Heart right ventricle (tissue), 16 donors: ENCODE results near the gene STOML3. TPM values are rescaled to one million over a fixed set of nuclear protein-coding genes. Genes with fewer than 3 reads are reported as not detected.
"Not testable (repeated sequence)": the region's sequence is repeated elsewhere in the genome, so short reads cannot be mapped to it uniquely, and the experiment has no call there.

Source experiments
- ATAC-seq, 8 donors: fragments of 200-7000 bp; cut with Tn5 transposase; one replicate each; pipeline ENCODE4 v1.9.1; 2020; ENCODE audit warnings: mild to moderate bottlenecking in 8 of 8, moderate library complexity in 8 of 8, moderate number of reproducible peaks in 1 of 8
- DNase-seq, 2 donors: peaks; one replicate each; pipeline ENCODE4 v3.0.0-alpha.2; 2020
- H3K27ac ChIP-seq, 10 donors: fragments of 200-600 bp; sonication (generic) in 2 of 10; one replicate each; pipeline versions ENCODE4 v1.5.0 to v1.8.0; 2020 to 2022; ENCODE audit warnings: mild to moderate bottlenecking in 3 of 10
- H3K27me3 ChIP-seq, 7 donors: fragments of 200-600 bp; one replicate each; pipeline ENCODE4 v1.8.0; 2021 to 2022; ENCODE audit warnings: mild to moderate bottlenecking in 2 of 7
- H3K36me3 ChIP-seq, 9 donors: fragments of 200-600 bp; sonication (generic) in 1 of 9; one replicate each; pipeline versions ENCODE4 v1.5.0 to v1.8.0; 2020 to 2022; ENCODE audit warnings: mild to moderate bottlenecking in 2 of 9
- H3K4me1 ChIP-seq, 9 donors: fragments of 200-600 bp; sonication (generic) in 1 of 9; one replicate each; pipeline versions ENCODE4 v1.5.0 to v1.8.0; 2020 to 2022; ENCODE audit warnings: mild to moderate bottlenecking in 4 of 9
- H3K4me3 ChIP-seq, 10 donors: fragments of 200-600 bp; sonication (generic) in 2 of 10; one replicate each; pipeline versions ENCODE4 v1.5.0 to v1.8.0; 2020 to 2022; ENCODE audit warnings: mild to moderate bottlenecking in 7 of 10, moderate library complexity in 2 of 10
- H3K9me3 ChIP-seq, 11 donors: fragments of 200-600 bp in 10 of 11; sonication (generic) in 2 of 11; one replicate each; pipeline versions ENCODE4 v1.5.0 to v1.8.0; 2013 to 2022; ENCODE audit warnings: mild to moderate bottlenecking in 2 of 11, control low read depth in 1 of 11, moderate library complexity in 1 of 11
- CTCF ChIP-seq, 9 donors: fragments of 200-600 bp; sonication (generic) in 2 of 9; IDR thresholded peaks; one replicate each; pipeline versions ENCODE4 v1.5.0 to v1.8.0; 2021 to 2022; ENCODE audit warnings: antibody characterized with exemption in 9 of 9, mild to moderate bottlenecking in 5 of 9, moderate library complexity in 1 of 9
- WGBS, 2 donors: extraction: QIAGEN DNeasy Blood & Tissue Kit; methylation state at CpG; one replicate each; pipeline ENCODE4 v1.1.7; 2013; ENCODE audit warnings: inconsistent platforms in 1 of 2; 5-methylcytosine and 5-hydroxymethylcytosine counted together
- intact Hi-C, 10 donors: fragments of 100-400 bp; cut with DNase I; formaldehyde crosslinking; loops; one replicate each; pipeline versions ENCODE4 v1.11.1 to v1.14.2; 2022
- polyA plus RNA-seq, 2 donors: library from polyadenylated mRNA; stranded (reverse); fragments of 200-250 nt; gene quantifications; one replicate each; pipeline ENCODE4 v1.2.3, GENCODE V29; 2013
- total RNA-seq, 10 donors: library from RNA; stranded (reverse); fragmentation: NEBNext Ultra II Directional in 3 of 10; extraction: Animal tissue kit (Norgen Biotek cat#: 25700) in 3 of 10; gene quantifications; one replicate each; pipeline versions ENCODE4 v1.2.1 to v1.2.4, GENCODE V29; 2021 to 2023
- donor health status: Arrhythmogenic right ventricular cardiomyopathy.
- donor health status: ischemic (EF 13 %, LVEDD 7.1; RV severe dilation, severe dysfunction).
- donor health status: healthy with polysubstance abuse.
- donor health status: DM: no; HTN: yes; CAD: no.
- donor health status: DM: no; HTN: no; CAD: no.
- donor health status: ischemic (EF 25% LVEDD 6.9; RV normal size, moderate dysfunction).
- donor health status: ischemic (EF 25% LVEDD 5.7; RV mildly dilated, moderate dysfunction).
- donor health status: healthy.
- donor health status: DM: yes; HTN: yes; CAD: no.
- donor health status: Ischemic cardiomyopathy.
- donor health status: ischemic (EF 35%, LVEDD 5.7; RV mildly dilated, moderate dysfunction).
- donor health status: nonischemic (EF 11% LVEDD 7.7; RV severe dilation, severe dysfunction).
- donor health status: DM: yes; HTN: yes; CAD: no.
- donor health status: PGD.
- donor health status: ischemic (EF 29% LVEDD 5.4; RV normal size, mild dysfunction).
- donor health status: nonischemic (EF 23%, LVEDD 6.1; RV moderate dilation, normal function).

The STOML3 gene
- total and polyA plus RNA-seq, 12 donors: not detected

GRCh38 chr13:39016087-39016486 is 25.5 kb upstream of the STOML3 start:
- no peak for ATAC-seq
- 91 to 92% methylated on average over 1 of the region's 1 CpG for WGBS, 2 donors

DNA sequence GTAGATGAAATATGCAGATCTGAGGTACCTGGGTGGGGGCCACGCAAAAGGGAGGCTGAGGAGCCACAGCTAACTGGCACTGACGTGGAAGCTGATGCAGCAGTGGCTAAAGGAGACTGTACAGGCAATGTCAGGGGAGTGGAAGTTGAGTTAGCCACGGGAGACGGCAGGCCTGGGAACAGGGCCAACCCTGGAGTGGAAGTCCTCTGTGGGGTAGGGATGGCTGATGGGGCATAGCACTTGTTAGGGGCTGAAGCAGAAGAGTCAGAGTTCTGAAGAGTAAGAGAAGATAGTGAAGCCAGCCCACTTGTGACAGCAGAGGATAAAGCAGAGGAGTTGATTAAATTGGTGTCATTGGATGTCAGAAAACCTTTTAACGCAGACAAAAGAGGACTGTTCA is 22.8 kb upstream of the STOML3 start:
- no peak for DNase-seq
- Histone ChIP-seq H3K4me1 (no peaks in the 10 kb centered on the region), H3K4me3 (no peak overlapping the region), H3K27me3 (no peaks in the 10 kb centered on the region), H3K27ac (no peak overlapping the region), H3K9me3 (no peaks in the 10 kb centered on the region), H3K36me3 (peaks cover 0 to 97% (median 58%) of the 10 kb centered on the region in 9 donors)
- TF ChIP-seq CTCF (IDR thresholded peaks at IDR 0.05): no peak
- intact Hi-C loops: no loop called here
- no peak for ATAC-seq
- 61 to 75% methylated on average over 5 of the region's 5 CpGs for WGBS, 2 donors

More at GRCh38 chr13:39016087-39016486, 25.5 kb upstream of the STOML3 start:
- DNase-seq: no peak
- H3K9me3 ChIP-seq: no peaks in the 10 kb centered on the region
- TF ChIP-seq CTCF (IDR thresholded peaks at IDR 0.05): no peak
- H3K36me3 ChIP-seq: peaks cover 0 to 97% (median 49%) of the 10 kb centered on the region in 9 donors
- no peak overlapping the region for H3K27ac ChIP-seq
- no peaks in the 10 kb centered on the region for H3K4me1 ChIP-seq
- H3K4me3 ChIP-seq: no peak overlapping the region
- H3K27me3 ChIP-seq: no peaks in the 10 kb centered on the region
- intact Hi-C loops: no loop called here

GRCh38 chr13:39012608-39013007 is 22.0 kb upstream of the STOML3 start:
- DNase-seq (no peak), ATAC-seq (no peak)
- no peaks in the 10 kb centered on the region for H3K9me3 ChIP-seq
- intact Hi-C loops: no loop called here
- no peak for TF ChIP-seq CTCF (IDR thresholded peaks at IDR 0.05)
- 83 to 86% methylated on average over 7 of the region's 7 CpGs for WGBS, 2 donors
- H3K4me1 ChIP-seq: no peaks in the 10 kb centered on the region
- peaks cover 0 to 97% (median 54%) of the 10 kb centered on the region in 9 donors for H3K36me3 ChIP-seq
- no peak overlapping the region for H3K27ac ChIP-seq
- H3K4me3 ChIP-seq: no peak overlapping the region
- no peaks in the 10 kb centered on the region for H3K27me3 ChIP-seq

- intact Hi-C loops, H3K4me1 ChIP-seq, ATAC-seq, DNase-seq, H3K4me3 ChIP-seq, H3K27me3 ChIP-seq, H3K27ac ChIP-seq, H3K9me3 ChIP-seq: not testable (repeated sequence)
- H3K36me3 ChIP-seq: peaks cover 0 to 39% (median 14%) of the 10 kb centered on the region in 9 donors
- 83 to 87% methylated on average over 29 of the region's 29 CpGs for WGBS, 2 donors
Observed at GRCh38 chr13:39006371-39007111, 15.9 kb upstream of the STOML3 start.

DNA sequence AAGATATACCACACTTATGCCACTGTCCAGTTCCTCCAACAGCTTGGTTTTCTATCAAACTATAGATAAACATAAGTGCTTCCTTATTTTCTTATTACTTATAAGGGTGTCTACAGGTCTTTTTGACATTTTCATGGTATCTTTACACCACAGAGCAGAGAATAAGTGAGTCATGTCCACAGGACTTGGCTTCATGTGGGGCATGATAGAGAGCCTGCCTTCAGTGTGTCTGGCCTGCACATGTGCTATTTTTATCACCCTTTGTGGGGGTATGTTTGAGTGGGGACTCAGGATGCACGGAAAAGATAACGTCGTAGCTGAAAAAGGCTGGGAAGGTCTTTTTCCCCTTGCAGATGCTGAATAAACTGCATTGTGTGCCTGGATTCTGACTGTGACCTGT is 8.1 kb upstream of the STOML3 start:
- intact Hi-C loops: no loop called here
- Histone ChIP-seq H3K36me3 (no peaks in the 10 kb centered on the region), H3K4me3 (no peak overlapping the region), H3K9me3 (no peaks in the 10 kb centered on the region), H3K27ac (no peak overlapping the region), H3K4me1 (no peaks in the 10 kb centered on the region), H3K27me3 (no peaks in the 10 kb centered on the region)
- no peak for ATAC-seq
- DNase-seq: no peak
- 16 to 24% methylated on average over 3 of the region's 3 CpGs for WGBS, 2 donors
- no peak for TF ChIP-seq CTCF (IDR thresholded peaks at IDR 0.05)
